ENCODE measurements around the gene KCNK5.

- TF ChIP-seq CTCF (IDR thresholded peaks at IDR 0.05) (no peak), POLR2AphosphoS5 (IDR thresholded peaks at IDR 0.05) (no peak), EP300 (IDR thresholded peaks at IDR 0.05) (no peak)
Measured at GRCh38 chr6:39217177-39217864, 12.0 kb downstream of the KCNK5 start.

Data from upper lobe of left lung (tissue), 4 donors.